Panc1 (cell line): ENCODE results near the gene GVQW3. TPM values are rescaled to one million over a fixed set of nuclear protein-coding genes. Genes with fewer than 3 reads are reported as not detected.
A peak's percentile ranks its signal among the peaks of the same experiment; 100 is the strongest.

ENCODE experiments used
- ATAC-seq: fragments of 200-7000 bp; cut with Tn5 transposase; 2 replicates; pipeline ENCODE4 v1.9.1; 2020; ENCODE audit warnings: mild to moderate bottlenecking, moderate library complexity
- BruUV-seq: library from RNA; stranded (reverse); fragments of 400-500 nt; replicated peaks from 2 replicates; lab custom pipeline; 2021; lab: Mats Ljungman, UMichigan
- CTCF ChIA-PET: fragments of 300-600 bp; sonication (Branson Sonifier 250); formaldehyde crosslinking; loops from one replicate; lab custom pipeline; 2022; ENCODE audit warnings: antibody characterized with exemption; lab: Charles Lee
- POLR2A ChIA-PET: fragments of 300-600 bp; sonication (Branson Sonifier 250); formaldehyde crosslinking; loops from one replicate; lab custom pipeline; 2022; ENCODE audit warnings: antibody characterized with exemption; lab: Charles Lee
- DNase-seq: peaks from one replicate; pipeline ENCODE4 v3.0.0-alpha.2; 2010; ENCODE audit warnings: low read depth, low spot score
- H3K27ac ChIP-seq: 2 replicates; pipeline ENCODE4 v1.5.1; 2011; ENCODE audit warnings: mild to moderate bottlenecking, low read length, inconsistent platforms
- H3K27me3 ChIP-seq: fragments of 200-500 bp; sonication (Bioruptor generic); 2 replicates; pipeline ENCODE4 v1.6.0; 2014; ENCODE audit warnings: low read length, inconsistent platforms; ENCODE audit not compliant: control insufficient read depth, insufficient read depth
- H3K36me3 ChIP-seq: fragments of 200-500 bp; sonication (Bioruptor generic); 2 replicates; pipeline ENCODE4 v1.5.1; 2014; ENCODE audit warnings: inconsistent platforms, mild to moderate bottlenecking, low read length, moderate library complexity; ENCODE audit not compliant: control insufficient read depth, insufficient read depth
- H3K4me1 ChIP-seq: 2 replicates; pipeline ENCODE4 v1.5.1; 2011; ENCODE audit warnings: inconsistent platforms, mild to moderate bottlenecking, low read length, moderate library complexity; ENCODE audit not compliant: control insufficient read depth, insufficient read depth
- H3K4me3 ChIP-seq, 2 experiments: 2 replicates each; pipeline ENCODE4 v1.5.1; 2011 to 2012; ENCODE audit warnings: low read depth in 2 of 2, low read length in 2 of 2, mild to moderate bottlenecking in 2 of 2, inconsistent platforms in 1 of 2, moderate library complexity in 1 of 2
- H3K9me3 ChIP-seq: fragments of 200-500 bp; sonication (Bioruptor generic); 2 replicates; pipeline ENCODE4 v1.5.1; 2014; ENCODE audit warnings: low read depth, mild to moderate bottlenecking, inconsistent platforms, low read length, moderate library complexity; ENCODE audit not compliant: control insufficient read depth, insufficient read depth
- POLR2AphosphoS5 ChIP-seq: IDR thresholded peaks from 2 replicates; pipeline ENCODE4 v1.6.1; 2012; ENCODE audit warnings: mild to moderate bottlenecking, low read depth, low read length, moderate library complexity
- SIN3A ChIP-seq: IDR thresholded peaks from 2 replicates; pipeline ENCODE4 v1.6.1; 2012; ENCODE audit warnings: low read depth, mild to moderate bottlenecking, low read length, moderate library complexity, borderline replicate concordance; ENCODE audit not compliant: insufficient read depth
- TCF7L2 ChIP-seq: IDR thresholded peaks from 2 replicates; pipeline ENCODE4 v1.6.1; 2011; ENCODE audit warnings: mild to moderate bottlenecking, low read depth, low read length, inconsistent platforms
- in situ Hi-C: cut with HindIII; loops from 2 replicates; pipeline ENCODE4 v1.10.0; 2016; ENCODE audit warnings: low sequenced_read_pairs, low pct_unique_long_range_greater_than_20kb
- intact Hi-C: fragments of 100-400 bp; cut with micrococcal nuclease; formaldehyde crosslinking; loops from one replicate; pipeline ENCODE4 v1.10.0; 2022; ENCODE audit not compliant: unreplicated experiment
- total RNA-seq: library from RNA; stranded (reverse); gene quantifications from one replicate; pipeline ENCODE4 v1.2.1, GENCODE V29; 2021; ENCODE audit not compliant: unreplicated experiment
- TF ChIP-seq, protein P1 (sequence below): fragments of 450-650 bp; IDR thresholded peaks from 2 replicates; pipeline ENCODE4 v1.5.1; 2017; ENCODE audit warnings: mild to moderate bottlenecking
- TF ChIP-seq, protein P2 (sequence below), 2 experiments: IDR thresholded peaks; 2 replicates each; pipeline ENCODE4 v1.6.1; 2011 to 2012; ENCODE audit warnings: low read depth in 2 of 2, control low read depth in 1 of 2, low read length in 1 of 2, mild to moderate bottlenecking in 1 of 2, moderate library complexity in 1 of 2; ENCODE audit not compliant: insufficient read depth in 1 of 2

Gene GVQW3
- total RNA-seq, 1 experiment from 2014 or later = 3.2 TPM

DNA sequence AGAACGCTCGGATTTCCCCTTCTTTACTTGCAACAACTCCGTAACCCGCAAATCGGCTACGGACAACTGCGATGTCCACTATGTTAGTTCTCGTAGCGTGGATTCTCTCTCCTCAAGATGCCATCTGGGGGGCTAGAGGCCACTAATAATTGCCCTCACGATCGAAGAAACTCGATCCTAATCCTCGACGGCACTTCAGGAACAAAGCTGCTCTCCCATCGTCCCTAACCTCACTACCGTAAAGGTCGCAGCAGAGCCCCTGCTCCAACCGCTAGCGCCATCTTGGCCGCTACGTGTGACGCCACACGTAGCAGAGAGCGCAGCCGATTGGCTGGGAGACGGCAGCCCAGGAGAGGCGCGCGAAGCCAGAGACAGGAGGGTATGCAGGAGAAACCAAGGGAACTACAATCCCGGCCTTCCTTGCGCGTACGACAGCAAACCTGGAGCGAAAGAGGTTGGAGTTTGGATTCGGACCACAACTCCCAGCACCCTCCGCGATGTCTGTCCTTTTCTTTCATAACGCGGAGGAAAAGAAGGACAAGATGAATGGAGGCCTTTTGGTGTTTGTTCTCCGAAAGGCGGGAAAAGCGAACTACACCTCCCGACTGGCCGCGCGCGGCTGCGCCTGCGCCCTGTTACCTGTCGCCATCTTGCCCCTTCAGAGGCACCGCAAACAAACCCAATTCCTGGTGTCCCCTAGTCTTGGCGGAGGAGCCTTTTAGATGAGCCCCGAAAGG, 63.4 kb downstream of the GVQW3 start, which contains the start of gene EMSY:
Gene EMSY (plus strand): TSS at position 635 of the 737 bp plus-strand sequence. CDS start 1,921 bp downstream, outside the sequence.
- DNase-seq (peak; percentile 99), ATAC-seq (peak; percentile 97)
- CTCF ChIA-PET = no interaction called here
- intact Hi-C loops = no loop called here
- no TSS peak for BruUV-seq
- Histone ChIP-seq H3K27me3 (no peaks in the 10 kb centered on the region), H3K36me3 (peaks cover 21% of the 10 kb centered on the region), H3K27ac (peak within 1 kb of the TSS; percentile 100), H3K4me1 (peaks cover 13% of the 10 kb centered on the region), H3K9me3 (no peaks in the 10 kb centered on the region), H3K4me3 (peak within 1 kb of the TSS; percentile 91 to 99)
- POLR2A ChIA-PET = interaction anchor here (0.6 kb wide), 1 partner anchor 71 kb away, joined by 3 read pairs; no protein-coding TSS in a partner anchor
- in situ Hi-C loops = no loop called here
- TF ChIP-seq SIN3A = no peak
- peak; percentile 93 for TF ChIP-seq TCF7L2
- TF ChIP-seq, protein P1, sequence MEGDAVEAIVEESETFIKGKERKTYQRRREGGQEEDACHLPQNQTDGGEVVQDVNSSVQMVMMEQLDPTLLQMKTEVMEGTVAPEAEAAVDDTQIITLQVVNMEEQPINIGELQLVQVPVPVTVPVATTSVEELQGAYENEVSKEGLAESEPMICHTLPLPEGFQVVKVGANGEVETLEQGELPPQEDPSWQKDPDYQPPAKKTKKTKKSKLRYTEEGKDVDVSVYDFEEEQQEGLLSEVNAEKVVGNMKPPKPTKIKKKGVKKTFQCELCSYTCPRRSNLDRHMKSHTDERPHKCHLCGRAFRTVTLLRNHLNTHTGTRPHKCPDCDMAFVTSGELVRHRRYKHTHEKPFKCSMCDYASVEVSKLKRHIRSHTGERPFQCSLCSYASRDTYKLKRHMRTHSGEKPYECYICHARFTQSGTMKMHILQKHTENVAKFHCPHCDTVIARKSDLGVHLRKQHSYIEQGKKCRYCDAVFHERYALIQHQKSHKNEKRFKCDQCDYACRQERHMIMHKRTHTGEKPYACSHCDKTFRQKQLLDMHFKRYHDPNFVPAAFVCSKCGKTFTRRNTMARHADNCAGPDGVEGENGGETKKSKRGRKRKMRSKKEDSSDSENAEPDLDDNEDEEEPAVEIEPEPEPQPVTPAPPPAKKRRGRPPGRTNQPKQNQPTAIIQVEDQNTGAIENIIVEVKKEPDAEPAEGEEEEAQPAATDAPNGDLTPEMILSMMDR = no peak
- TF ChIP-seq, protein P2, sequence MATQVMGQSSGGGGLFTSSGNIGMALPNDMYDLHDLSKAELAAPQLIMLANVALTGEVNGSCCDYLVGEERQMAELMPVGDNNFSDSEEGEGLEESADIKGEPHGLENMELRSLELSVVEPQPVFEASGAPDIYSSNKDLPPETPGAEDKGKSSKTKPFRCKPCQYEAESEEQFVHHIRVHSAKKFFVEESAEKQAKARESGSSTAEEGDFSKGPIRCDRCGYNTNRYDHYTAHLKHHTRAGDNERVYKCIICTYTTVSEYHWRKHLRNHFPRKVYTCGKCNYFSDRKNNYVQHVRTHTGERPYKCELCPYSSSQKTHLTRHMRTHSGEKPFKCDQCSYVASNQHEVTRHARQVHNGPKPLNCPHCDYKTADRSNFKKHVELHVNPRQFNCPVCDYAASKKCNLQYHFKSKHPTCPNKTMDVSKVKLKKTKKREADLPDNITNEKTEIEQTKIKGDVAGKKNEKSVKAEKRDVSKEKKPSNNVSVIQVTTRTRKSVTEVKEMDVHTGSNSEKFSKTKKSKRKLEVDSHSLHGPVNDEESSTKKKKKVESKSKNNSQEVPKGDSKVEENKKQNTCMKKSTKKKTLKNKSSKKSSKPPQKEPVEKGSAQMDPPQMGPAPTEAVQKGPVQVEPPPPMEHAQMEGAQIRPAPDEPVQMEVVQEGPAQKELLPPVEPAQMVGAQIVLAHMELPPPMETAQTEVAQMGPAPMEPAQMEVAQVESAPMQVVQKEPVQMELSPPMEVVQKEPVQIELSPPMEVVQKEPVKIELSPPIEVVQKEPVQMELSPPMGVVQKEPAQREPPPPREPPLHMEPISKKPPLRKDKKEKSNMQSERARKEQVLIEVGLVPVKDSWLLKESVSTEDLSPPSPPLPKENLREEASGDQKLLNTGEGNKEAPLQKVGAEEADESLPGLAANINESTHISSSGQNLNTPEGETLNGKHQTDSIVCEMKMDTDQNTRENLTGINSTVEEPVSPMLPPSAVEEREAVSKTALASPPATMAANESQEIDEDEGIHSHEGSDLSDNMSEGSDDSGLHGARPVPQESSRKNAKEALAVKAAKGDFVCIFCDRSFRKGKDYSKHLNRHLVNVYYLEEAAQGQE (IDR thresholded peaks at IDR 0.05; ENCODE audit: insufficient read depth in 1 of 2, low read depth in 2 of 2, low read length in 1 of 2) = no peak
- TF ChIP-seq POLR2AphosphoS5 = peak; percentile 99

DNA sequence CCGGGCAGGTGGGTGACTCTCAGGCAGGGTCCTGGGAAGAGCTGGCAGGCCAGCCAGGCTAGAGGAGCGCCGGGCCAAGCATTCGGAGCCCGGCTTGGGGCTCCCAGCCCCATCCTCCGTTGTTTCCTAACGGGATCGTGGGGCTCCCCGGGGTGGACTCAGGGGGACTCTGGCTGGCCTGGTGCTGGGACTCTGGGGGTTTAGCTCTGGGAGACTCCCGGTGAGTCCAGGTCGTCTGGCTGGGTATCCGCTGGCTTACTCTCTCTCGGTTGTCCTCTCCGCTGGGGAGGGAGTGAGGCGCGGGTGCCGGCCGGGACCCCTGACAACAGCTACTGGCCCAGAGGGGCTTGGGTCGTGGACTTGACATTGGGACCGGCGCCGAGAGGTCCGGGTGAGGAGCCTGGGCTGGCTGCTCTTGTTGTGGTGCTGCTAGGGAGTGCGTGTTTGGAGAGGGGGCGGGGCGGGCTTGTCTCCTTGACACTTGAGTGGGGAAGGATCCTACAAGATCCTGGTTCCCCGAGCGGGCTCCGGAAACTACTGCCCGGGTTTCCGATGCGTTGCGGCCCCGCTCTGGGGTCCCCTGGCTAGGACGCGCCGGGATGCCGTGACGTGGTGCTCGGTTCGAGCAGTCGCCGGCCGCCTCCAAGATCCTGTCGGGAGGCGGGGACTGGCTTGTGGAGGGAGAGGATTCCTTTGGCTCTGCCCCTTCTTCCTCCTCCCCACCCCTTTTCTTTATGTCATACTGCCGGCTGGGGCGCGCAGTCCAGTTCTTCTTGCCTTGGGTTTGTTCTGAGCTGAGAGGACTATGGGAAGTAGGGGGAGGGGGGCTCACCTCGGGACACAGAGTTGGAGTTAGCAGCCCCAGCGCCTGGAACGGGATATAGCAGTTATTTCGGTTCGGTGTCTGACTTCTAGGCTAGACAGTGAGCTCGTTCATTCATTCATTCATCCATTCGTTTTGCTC, 64.3 kb downstream of the GVQW3 start:
- H3K9me3 ChIP-seq = no peaks in the 10 kb centered on the region
- in situ Hi-C loops (no loop called here), intact Hi-C loops (no loop called here)
- CTCF ChIA-PET = interaction anchor here (0.6 to 1.4 kb wide), 4 partner anchors 30 to 319 kb away, joined by 3 to 4 read pairs (median 4); no protein-coding TSS in a partner anchor
- H3K27me3 ChIP-seq = no peaks in the 10 kb centered on the region
- TF ChIP-seq, protein P2 (IDR thresholded peaks at IDR 0.05; ENCODE audit: insufficient read depth in 1 of 2, low read depth in 2 of 2, low read length in 1 of 2) = no peak
- TF ChIP-seq TCF7L2 (peak; percentile 62), POLR2AphosphoS5 (peak; percentile 60), SIN3A (peak; percentile 52; the same call in 1 of the 2 replicates)
- TF ChIP-seq, protein P1 = no peak
- H3K36me3 ChIP-seq = peaks cover 21% of the 10 kb centered on the region
- POLR2A ChIA-PET = no interaction called here
- peak overlapping the region; percentile 100 for H3K27ac ChIP-seq
- H3K4me3 ChIP-seq = peak overlapping the region; percentile 91 to 99
- ATAC-seq (peak; percentile 87), DNase-seq (peak; percentile 42)
- peaks cover 13% of the 10 kb centered on the region for H3K4me1 ChIP-seq
- BruUV-seq = no TSS peak
